GM12873 (cell line): Measurements from ENCODE around the gene BCL2L12.

Experiments used
- TF ChIP-seq, protein P1 (sequence below): IDR thresholded peaks from 2 replicates; pipeline ENCODE4 v1.5.1; 2012; ENCODE audit warnings: low read depth, mild to moderate bottlenecking, moderate library complexity, low read length, control low read depth; ENCODE audit not compliant: insufficient read depth; ENCODE audit errors: missing control alignments

Gene BCL2L12

DNA sequence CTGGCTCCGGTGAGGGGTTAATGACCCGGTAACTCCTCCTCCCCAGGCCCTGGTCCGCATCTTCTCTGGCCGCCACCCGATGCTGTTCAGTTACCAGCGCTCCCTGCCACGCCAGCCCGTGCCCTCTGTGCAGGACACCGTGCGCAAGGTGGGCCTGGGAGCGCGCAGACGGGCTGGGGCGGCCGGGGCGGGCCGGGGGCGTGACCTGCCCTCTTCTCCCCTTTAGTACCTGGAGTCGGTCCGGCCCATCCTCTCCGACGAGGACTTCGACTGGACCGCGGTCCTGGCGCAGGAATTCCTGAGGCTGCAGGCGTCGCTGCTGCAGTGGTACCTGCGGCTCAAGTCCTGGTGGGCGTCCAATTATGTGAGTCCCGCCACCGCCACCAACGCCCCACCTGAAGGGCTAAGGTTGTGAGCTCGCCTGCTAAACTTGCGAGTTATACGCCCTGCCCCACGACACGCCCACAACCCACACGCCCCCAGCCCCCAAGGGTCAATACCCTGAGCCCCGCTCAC, 35.6 kb downstream of the BCL2L12 start:
- TF ChIP-seq, protein P1, sequence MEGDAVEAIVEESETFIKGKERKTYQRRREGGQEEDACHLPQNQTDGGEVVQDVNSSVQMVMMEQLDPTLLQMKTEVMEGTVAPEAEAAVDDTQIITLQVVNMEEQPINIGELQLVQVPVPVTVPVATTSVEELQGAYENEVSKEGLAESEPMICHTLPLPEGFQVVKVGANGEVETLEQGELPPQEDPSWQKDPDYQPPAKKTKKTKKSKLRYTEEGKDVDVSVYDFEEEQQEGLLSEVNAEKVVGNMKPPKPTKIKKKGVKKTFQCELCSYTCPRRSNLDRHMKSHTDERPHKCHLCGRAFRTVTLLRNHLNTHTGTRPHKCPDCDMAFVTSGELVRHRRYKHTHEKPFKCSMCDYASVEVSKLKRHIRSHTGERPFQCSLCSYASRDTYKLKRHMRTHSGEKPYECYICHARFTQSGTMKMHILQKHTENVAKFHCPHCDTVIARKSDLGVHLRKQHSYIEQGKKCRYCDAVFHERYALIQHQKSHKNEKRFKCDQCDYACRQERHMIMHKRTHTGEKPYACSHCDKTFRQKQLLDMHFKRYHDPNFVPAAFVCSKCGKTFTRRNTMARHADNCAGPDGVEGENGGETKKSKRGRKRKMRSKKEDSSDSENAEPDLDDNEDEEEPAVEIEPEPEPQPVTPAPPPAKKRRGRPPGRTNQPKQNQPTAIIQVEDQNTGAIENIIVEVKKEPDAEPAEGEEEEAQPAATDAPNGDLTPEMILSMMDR, result no peak

DNA sequence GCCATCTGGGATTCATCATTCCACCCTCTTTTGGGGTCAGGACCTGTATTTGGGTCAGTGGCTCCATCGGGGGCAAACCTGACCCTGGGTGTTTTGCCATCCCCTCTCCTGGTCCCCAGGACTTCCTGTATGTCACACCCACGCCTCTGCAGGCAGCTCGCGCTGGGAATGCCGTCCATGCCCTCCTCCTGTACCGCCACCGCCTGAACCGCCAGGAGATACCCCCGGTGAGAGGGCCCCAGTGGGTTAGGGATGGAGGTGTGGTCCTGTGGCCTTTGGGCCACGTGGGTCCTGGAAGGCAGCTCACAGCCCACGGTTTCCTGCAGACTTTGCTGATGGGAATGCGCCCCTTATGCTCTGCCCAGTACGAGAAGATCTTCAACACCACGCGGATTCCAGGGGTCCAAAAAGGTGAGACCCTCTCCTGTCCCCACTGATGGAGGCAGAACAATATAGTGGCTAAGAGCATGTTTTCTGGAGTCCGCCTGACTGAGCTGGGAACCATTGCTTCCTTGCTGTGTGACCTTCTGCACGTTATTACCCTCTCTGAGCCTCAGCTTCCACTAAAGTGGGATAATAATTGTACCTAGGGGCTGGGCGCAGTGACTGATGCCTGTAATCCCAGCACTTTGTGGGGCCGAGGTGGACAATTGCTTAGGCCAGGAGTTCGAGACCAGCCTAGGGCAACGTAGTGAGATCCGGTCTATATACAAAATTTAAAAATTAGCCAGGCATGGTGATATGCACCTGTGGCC, 39.3 kb downstream of the BCL2L12 start:
- TF ChIP-seq, protein P1, result no peak

DNA sequence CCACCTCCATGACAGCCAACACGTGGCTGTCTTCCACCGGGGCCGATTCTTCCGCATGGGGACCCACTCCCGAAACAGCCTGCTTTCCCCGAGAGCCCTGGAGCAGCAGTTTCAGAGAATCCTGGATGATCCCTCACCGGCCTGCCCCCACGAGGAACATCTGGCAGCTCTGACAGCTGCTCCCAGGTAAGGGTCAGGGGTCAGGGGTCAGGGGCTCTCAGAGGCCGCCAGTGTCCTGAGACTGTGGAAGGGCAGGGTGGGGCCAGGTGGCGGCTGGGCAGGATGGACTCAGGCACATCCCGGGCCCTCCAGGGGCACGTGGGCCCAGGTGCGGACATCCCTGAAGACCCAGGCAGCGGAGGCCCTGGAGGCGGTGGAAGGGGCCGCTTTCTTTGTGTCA, 40.2 kb downstream of the BCL2L12 start:
- TF ChIP-seq, protein P1, result no peak

DNA sequence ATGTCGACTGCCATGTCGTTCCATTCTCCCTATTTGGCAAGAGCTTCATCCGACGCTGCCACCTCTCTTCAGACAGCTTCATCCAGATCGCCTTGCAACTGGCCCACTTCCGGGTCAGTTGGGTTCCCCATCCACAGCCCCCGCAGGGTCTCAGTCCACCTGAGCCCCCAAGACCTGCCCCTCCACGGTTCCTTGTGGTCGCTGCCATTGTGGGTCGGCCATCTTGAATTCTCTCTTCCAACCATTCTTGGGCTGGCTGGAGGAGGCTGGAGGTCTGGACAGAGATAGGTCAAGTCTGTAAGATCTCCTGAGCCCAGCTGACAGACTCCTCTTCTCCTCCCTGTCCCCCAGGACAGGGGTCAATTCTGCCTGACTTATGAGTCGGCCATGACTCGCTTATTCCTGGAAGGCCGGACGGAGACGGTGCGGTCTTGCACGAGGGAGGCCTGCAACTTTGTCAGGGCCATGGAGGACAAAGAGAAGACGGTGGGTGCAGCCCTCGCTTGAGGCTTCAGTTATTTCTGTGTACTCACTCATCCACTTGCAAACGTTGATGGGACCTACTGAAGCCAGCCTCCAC, 44.7 kb downstream of the BCL2L12 start:
- TF ChIP-seq, protein P1, result no peak

DNA sequence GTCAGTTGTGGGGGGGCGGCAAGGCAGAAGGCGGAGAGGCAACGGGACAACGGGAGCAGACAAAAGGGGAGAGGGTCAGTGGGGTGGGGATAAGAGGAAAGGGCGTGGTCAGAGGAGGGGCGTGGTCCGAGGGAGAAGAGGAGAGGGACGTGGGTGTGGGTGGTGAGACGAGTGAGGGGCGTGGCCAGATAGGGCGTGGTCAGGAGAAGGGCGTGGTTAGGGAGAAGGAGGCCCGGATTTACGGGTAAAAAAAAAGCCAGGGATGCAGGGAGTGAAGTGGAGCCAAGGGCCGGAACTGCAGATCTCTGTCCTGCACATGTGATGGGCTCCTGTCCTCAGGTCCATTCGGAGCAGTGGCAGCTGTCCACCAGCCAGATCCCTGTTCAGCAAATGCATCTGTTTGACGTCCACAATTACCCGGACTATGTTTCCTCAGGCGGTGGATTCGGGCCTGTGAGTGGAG, 46.7 kb downstream of the BCL2L12 start:
- TF ChIP-seq, protein P1, result no peak

DNA sequence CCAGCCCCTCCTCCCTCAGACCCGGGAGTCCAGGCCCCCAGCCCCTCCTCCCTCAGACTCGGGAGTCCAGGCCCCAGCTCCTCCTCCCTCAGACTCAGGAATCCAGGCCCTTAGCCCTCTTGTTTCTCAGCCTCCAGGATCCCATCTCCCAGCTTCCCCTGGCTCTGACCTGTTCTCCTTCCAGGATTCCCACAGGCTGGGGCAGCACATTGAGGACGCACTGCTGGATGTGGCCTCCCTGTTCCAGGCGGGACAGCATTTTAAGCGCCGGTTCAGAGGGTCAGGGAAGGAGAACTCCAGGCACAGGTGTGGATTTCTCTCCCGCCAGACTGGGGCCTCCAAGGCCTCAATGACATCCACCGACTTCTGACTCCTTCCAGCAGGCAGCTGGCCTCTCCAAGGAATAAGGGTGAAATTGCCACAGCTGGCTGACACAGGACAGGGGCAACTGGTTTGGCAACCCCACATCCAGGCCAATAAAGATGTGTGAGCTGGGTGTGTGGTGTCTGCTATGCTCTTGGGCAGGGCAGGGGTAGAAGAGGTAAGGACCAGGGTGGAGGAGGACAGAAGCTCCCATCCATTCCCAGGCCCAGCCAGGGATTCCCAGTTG, 47.6 kb downstream of the BCL2L12 start:
- TF ChIP-seq, protein P1, result no peak

DNA sequence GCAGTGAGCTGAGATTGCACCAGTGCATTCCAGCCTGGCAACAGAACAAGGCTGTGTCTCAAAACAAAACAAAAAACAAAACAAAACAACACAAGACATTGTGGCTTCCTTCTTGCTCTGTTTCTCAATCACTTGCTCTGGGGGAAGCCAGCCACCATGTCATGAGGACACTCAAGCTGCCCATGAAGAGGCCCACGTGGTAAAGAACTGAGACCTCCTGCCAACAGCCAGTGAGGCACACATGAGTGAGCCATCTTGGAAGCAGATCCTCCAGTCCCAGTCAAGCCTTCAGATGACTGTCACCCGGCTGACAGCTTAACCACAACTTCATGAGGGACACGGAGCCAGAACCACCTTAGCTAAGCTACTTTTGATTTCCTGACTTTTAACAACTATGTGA, 50.4 kb downstream of the BCL2L12 start:
- TF ChIP-seq, protein P1, result no peak
